Measurements from ENCODE around the gene FARS2. TPM values are rescaled to one million over a fixed set of nuclear protein-coding genes. Genes with fewer than 3 reads are reported as not detected.

The FARS2 gene
- total RNA-seq, 1 experiment from 2014 or later = 17.8 TPM

DNA sequence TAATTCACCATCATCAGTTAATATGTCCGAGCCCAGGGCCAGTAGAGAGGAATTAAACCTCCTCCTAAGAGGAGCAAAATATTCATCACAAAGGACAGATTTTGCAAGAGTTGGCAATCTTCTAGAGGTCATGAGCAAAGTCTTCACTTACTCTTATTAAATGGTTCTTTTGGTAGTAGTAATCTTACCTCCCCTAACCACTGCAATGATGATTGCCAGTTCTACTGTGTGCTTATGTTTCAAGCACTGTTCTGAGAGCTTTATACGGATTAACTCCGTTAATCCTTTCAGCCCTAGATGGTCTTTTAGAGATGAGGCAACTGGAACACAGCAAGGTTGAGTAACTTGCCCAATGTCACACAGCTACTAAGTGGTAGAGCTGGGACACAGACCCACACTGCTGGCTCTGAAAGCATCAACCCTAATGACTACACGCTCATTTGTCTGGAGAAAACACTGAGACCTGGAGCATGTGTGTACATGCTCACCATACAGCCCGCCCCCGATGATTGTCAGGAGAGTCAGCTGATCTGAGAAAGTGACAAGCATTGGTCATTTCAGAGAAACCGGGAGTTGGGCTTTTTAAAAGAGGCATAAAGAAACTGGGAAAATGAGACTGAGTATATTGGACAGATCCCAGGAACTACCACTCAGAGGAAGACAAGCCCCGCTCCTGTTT lies 469.4 kb downstream of the FARS2 start:
- ChIA-PET CTCF (no interaction called here), POLR2A (ENCODE audit: low non-redundant PET) (no interaction called here)
- TF ChIP-seq CTCF (conservative IDR thresholded peaks at IDR 0.05; ENCODE audit: low read depth, low read length) (no peak), EZH2 (IDR thresholded peaks at IDR 0.05; ENCODE audit: borderline replicate concordance, low read depth, low read length, poor library complexity, severe bottlenecking) (no peak)
- Histone ChIP-seq H3K9me3 (ENCODE audit: low read depth, low read length, poor library complexity, severe bottlenecking) (no peaks in the 10 kb centered on the region), H3K36me3 (ENCODE audit: insufficient read depth, low read length, poor library complexity, severe bottlenecking) (no peaks in the 10 kb centered on the region), H3K27ac (ENCODE audit: low read depth, low read length, poor library complexity, severe bottlenecking) (no peak overlapping the region), H3K4me3 (ENCODE audit: low read depth, low read length, poor library complexity, severe bottlenecking) (no peak overlapping the region), H3K4me1 (ENCODE audit: insufficient read depth, low read length, poor library complexity, severe bottlenecking) (peaks cover 27% of the 10 kb centered on the region), H3K27me3 (replicated peaks; ENCODE audit: insufficient read depth, low read depth, low read length, poor library complexity) (no peaks in the 10 kb centered on the region)
- no peak for DNase-seq (ENCODE audit: low spot score)
- intact Hi-C loops (cut with micrococcal nuclease; ENCODE audit: unreplicated experiment) = no loop called here
- BruUV-seq (replicated peaks) = no TSS peak

- Histone ChIP-seq H3K36me3 (ENCODE audit: insufficient read depth, low read length, poor library complexity, severe bottlenecking) (no peaks in the 10 kb centered on the region), H3K4me3 (ENCODE audit: low read depth, low read length, poor library complexity, severe bottlenecking) (no peak overlapping the region), H3K9me3 (ENCODE audit: low read depth, low read length, poor library complexity, severe bottlenecking) (no peaks in the 10 kb centered on the region), H3K27me3 (replicated peaks; ENCODE audit: insufficient read depth, low read depth, low read length, poor library complexity) (no peaks in the 10 kb centered on the region), H3K4me1 (ENCODE audit: insufficient read depth, low read length, poor library complexity, severe bottlenecking) (peaks cover 27% of the 10 kb centered on the region), H3K27ac (ENCODE audit: low read depth, low read length, poor library complexity, severe bottlenecking) (no peak overlapping the region)
- BruUV-seq (replicated peaks) = no TSS peak
- POLR2A ChIA-PET (ENCODE audit: low non-redundant PET) = no interaction called here
- TF ChIP-seq EZH2 (IDR thresholded peaks at IDR 0.05; ENCODE audit: borderline replicate concordance, low read depth, low read length, poor library complexity, severe bottlenecking) (no peak), CTCF (conservative IDR thresholded peaks at IDR 0.05; ENCODE audit: low read depth, low read length) (no peak)
- CTCF ChIA-PET = no interaction called here
- DNase-seq (ENCODE audit: low spot score) = no peak
- intact Hi-C loops (cut with micrococcal nuclease; ENCODE audit: unreplicated experiment) = no loop called here
These were observed 470.1 kb downstream of the FARS2 start for GRCh38 chr6:5731435-5731834.

GRCh38 chr6:5732496-5732895 lies 471.2 kb downstream of the FARS2 start:
- ChIA-PET POLR2A (ENCODE audit: low non-redundant PET) (no interaction called here), CTCF (no interaction called here)
- no peaks in the 10 kb centered on the region for H3K36me3 ChIP-seq (ENCODE audit: insufficient read depth, low read length, poor library complexity, severe bottlenecking)
- intact Hi-C loops (cut with micrococcal nuclease; ENCODE audit: unreplicated experiment) = no loop called here
- no peak for TF ChIP-seq EZH2 (IDR thresholded peaks at IDR 0.05; ENCODE audit: borderline replicate concordance, low read depth, low read length, poor library complexity, severe bottlenecking)
- no peak for TF ChIP-seq CTCF (conservative IDR thresholded peaks at IDR 0.05; ENCODE audit: low read depth, low read length)
- peaks cover 27% of the 10 kb centered on the region for H3K4me1 ChIP-seq (ENCODE audit: insufficient read depth, low read length, poor library complexity, severe bottlenecking)
- no peak for DNase-seq (ENCODE audit: low spot score)
- H3K27me3 ChIP-seq (replicated peaks; ENCODE audit: insufficient read depth, low read depth, low read length, poor library complexity) = no peaks in the 10 kb centered on the region
- no peak overlapping the region for H3K27ac ChIP-seq (ENCODE audit: low read depth, low read length, poor library complexity, severe bottlenecking)
- no peak overlapping the region for H3K4me3 ChIP-seq (ENCODE audit: low read depth, low read length, poor library complexity, severe bottlenecking)
- H3K9me3 ChIP-seq (ENCODE audit: low read depth, low read length, poor library complexity, severe bottlenecking) = no peaks in the 10 kb centered on the region
- BruUV-seq (replicated peaks) = no TSS peak

All from A673 (cell line).